ENCODE results near the gene CBX7. TPM values are rescaled to one million over a fixed set of nuclear protein-coding genes. Genes with fewer than 3 reads are reported as not detected.

The CBX7 gene
- total and polyA plus RNA-seq, 2 donors from 2014 or later = 39.3 to 65.2 TPM

GRCh38 chr22:39114112-39114511 lies 38.4 kb downstream of the CBX7 start:
- Histone ChIP-seq H3K36me3 (ENCODE audit: control insufficient read depth in 2 of 3, insufficient read depth in 3 of 3, low read length in 3 of 3) (no peaks in the 10 kb centered on the region), H3K9ac (ENCODE audit: low read length in 3 of 3) (no peak overlapping the region), H3K4me1 (ENCODE audit: control insufficient read depth in 2 of 3, insufficient read depth in 2 of 3, low read depth in 1 of 3, low read length in 3 of 3) (peaks cover 0 to 4% (median 0%) of the 10 kb centered on the region in 3 donors), H3K27me3 (ENCODE audit: control insufficient read depth, insufficient read depth, low read length) (peaks cover 4% of the 10 kb centered on the region), H3K27ac (ENCODE audit: low read depth in 2 of 2, low read length in 2 of 2) (no peak overlapping the region), H3K4me3 (ENCODE audit: low read length in 3 of 3) (no peak overlapping the region), H3K9me3 (ENCODE audit: control insufficient read depth in 2 of 3, insufficient read depth in 1 of 3, low read length in 3 of 3) (no peaks in the 10 kb centered on the region)
- intact Hi-C loops (cut with DNase I) = loop anchor here (10.0 kb wide), 1 partner anchor 249 kb away; no protein-coding TSS in a partner anchor
- DNase-seq (peak in 3 of 5 donors; percentile 72 to 87 (median 86)), FAIRE-seq (no peak)
- TF ChIP-seq, protein P1, sequence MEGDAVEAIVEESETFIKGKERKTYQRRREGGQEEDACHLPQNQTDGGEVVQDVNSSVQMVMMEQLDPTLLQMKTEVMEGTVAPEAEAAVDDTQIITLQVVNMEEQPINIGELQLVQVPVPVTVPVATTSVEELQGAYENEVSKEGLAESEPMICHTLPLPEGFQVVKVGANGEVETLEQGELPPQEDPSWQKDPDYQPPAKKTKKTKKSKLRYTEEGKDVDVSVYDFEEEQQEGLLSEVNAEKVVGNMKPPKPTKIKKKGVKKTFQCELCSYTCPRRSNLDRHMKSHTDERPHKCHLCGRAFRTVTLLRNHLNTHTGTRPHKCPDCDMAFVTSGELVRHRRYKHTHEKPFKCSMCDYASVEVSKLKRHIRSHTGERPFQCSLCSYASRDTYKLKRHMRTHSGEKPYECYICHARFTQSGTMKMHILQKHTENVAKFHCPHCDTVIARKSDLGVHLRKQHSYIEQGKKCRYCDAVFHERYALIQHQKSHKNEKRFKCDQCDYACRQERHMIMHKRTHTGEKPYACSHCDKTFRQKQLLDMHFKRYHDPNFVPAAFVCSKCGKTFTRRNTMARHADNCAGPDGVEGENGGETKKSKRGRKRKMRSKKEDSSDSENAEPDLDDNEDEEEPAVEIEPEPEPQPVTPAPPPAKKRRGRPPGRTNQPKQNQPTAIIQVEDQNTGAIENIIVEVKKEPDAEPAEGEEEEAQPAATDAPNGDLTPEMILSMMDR (IDR thresholded peaks at IDR 0.05; ENCODE audit: borderline replicate concordance, extremely low read depth, insufficient read depth) = no peak

DNA sequence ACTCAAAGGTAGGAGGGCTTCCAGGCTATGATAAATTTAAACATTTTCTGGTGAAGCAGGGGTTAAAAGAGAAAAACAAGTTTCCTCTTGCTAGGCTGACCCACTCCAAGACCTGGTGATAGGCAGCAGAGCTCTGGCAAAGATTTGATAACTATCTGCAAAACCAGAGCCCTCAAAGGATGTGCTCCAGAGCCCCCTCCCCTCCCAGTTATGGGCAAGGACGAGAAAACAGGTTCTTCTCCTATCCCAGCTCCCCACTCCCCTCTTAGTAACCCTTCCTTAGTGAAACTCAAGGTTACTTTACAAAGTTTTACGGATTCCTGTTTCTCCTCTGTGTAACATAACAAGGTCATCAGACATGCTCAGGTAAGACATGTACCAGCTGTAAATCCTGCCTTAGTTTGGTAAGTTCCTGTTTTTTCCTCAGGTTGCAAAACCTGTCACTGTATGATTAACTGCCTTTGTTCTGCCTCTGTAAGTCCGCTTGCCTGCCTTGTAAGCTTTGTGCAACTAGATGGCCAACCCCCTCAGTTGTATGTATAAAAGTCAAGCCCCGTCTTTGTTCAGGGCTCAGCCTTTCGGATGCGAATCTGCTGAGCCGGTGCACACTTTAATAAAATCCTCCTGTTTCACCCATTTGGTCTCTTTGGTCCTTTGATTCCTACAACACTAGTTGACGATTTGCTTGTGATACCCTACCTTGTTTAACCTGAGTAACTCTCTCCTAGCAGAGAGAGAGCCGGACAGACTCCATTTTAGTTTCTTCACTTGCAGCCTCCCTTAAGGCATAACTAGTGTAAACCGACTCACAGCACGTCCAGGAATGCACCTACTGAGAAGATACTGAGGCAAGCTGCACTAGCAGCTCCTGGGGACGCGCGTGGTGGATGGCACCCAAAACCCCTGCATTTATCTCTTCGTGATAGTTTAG lies 41.6 kb downstream of the CBX7 start:
- no peaks in the 10 kb centered on the region for H3K9me3 ChIP-seq (ENCODE audit: control insufficient read depth in 2 of 3, insufficient read depth in 1 of 3, low read length in 3 of 3)
- intact Hi-C loops (cut with DNase I) = loop anchor here (10.0 kb wide), 1 partner anchor 246 kb away; no protein-coding TSS in a partner anchor
- H3K27ac ChIP-seq (ENCODE audit: low read depth in 2 of 2, low read length in 2 of 2) = no peak overlapping the region
- H3K4me1 ChIP-seq (ENCODE audit: control insufficient read depth in 2 of 3, insufficient read depth in 2 of 3, low read depth in 1 of 3, low read length in 3 of 3) = no peaks in the 10 kb centered on the region
- TF ChIP-seq, protein P1 (IDR thresholded peaks at IDR 0.05; ENCODE audit: borderline replicate concordance, extremely low read depth, insufficient read depth) = no peak
- peaks cover 4% of the 10 kb centered on the region for H3K27me3 ChIP-seq (ENCODE audit: control insufficient read depth, insufficient read depth, low read length)
- no peak overlapping the region for H3K4me3 ChIP-seq (ENCODE audit: low read length in 3 of 3)
- FAIRE-seq (no peak), DNase-seq (peak in 3 of 5 donors; percentile 64 to 91 (median 86))
- no peaks in the 10 kb centered on the region for H3K36me3 ChIP-seq (ENCODE audit: control insufficient read depth in 2 of 3, insufficient read depth in 3 of 3, low read length in 3 of 3)
- no peak overlapping the region for H3K9ac ChIP-seq (ENCODE audit: low read length in 3 of 3)

DNA sequence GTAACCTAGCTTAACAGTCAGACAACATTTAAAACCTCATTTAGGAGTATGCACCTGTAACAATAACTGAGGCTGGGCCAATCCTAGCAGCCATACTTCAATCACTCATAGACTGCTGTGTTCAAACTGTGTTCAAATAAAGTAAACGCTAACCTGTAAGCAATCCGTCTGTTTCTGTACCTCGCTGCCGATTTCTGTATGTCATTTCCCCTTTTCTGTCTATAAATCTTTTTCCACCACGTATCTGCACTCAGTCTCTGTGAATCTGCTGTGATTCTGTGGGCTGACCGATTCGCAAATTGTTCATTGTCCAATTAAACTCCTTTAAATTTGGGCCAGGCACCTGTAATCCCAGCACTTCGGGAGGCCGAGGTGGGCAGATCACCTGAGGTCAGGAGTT lies 43.1 kb downstream of the CBX7 start:
- intact Hi-C loops (cut with DNase I) = no loop called here
- no peaks in the 10 kb centered on the region for H3K4me1 ChIP-seq (ENCODE audit: control insufficient read depth in 2 of 3, insufficient read depth in 2 of 3, low read depth in 1 of 3, low read length in 3 of 3)
- no peaks in the 10 kb centered on the region for H3K27me3 ChIP-seq (ENCODE audit: control insufficient read depth, insufficient read depth, low read length)
- H3K9ac ChIP-seq (ENCODE audit: low read length in 3 of 3) = no peak overlapping the region
- no peaks in the 10 kb centered on the region for H3K9me3 ChIP-seq (ENCODE audit: control insufficient read depth in 2 of 3, insufficient read depth in 1 of 3, low read length in 3 of 3)
- FAIRE-seq = no peak
- no peak overlapping the region for H3K27ac ChIP-seq (ENCODE audit: low read depth in 2 of 2, low read length in 2 of 2)
- H3K36me3 ChIP-seq (ENCODE audit: control insufficient read depth in 2 of 3, insufficient read depth in 3 of 3, low read length in 3 of 3) = no peaks in the 10 kb centered on the region
- no peak overlapping the region for H3K4me3 ChIP-seq (ENCODE audit: low read length in 3 of 3)
- DNase-seq = no peak
- TF ChIP-seq, protein P1 (IDR thresholded peaks at IDR 0.05; ENCODE audit: borderline replicate concordance, extremely low read depth, insufficient read depth) = no peak
